Central memory CD4-positive, alpha-beta T cell (primary cell): ENCODE results near the gene PRRG2.
A peak's percentile ranks its signal among the peaks of the same experiment; 100 is the strongest.

Source experiments
- DNase-seq: peaks from one replicate; pipeline ENCODE4 v3.0.0; 2022
- total RNA-seq, 3 experiments: gene quantifications; one replicate each; lab custom pipeline; 2026; lab: John Stamatoyannopoulos, UW

The PRRG2 gene
- 0.38 to 2.5 (median 0.67) reads per million in 3 experiments for total RNA-seq

GRCh38 chr19:49581007-49581508, at the start of gene PRRG2:
Gene PRRG2, plus strand, starts transcription at chr19:49581316. Its CDS starts 1,904 bp downstream, at chr19:49583220.
- DNase-seq: no peak

GRCh38 chr19:49533551-49534488, 47.3 kb upstream of the PRRG2 start:
- peak; percentile 82 for DNase-seq

GRCh38 chr19:49534632-49535385, 46.3 kb upstream of the PRRG2 start:
- DNase-seq: no peak

GRCh38 chr19:49536921-49537462, 44.1 kb upstream of the PRRG2 start:
- no peak for DNase-seq

GRCh38 chr19:49538643-49539042, 42.5 kb upstream of the PRRG2 start:
- no peak for DNase-seq

GRCh38 chr19:49539192-49539952, 41.7 kb upstream of the PRRG2 start:
- DNase-seq: no peak

- no peak for DNase-seq
Observed at GRCh38 chr19:49541914-49542313, 39.2 kb upstream of the PRRG2 start.

GRCh38 chr19:49542446-49542845, 38.7 kb upstream of the PRRG2 start:
- DNase-seq: no peak

- no peak for DNase-seq
Observed at GRCh38 chr19:49543032-49543431, 38.1 kb upstream of the PRRG2 start.

- DNase-seq: no peak
Observed at GRCh38 chr19:49544154-49544553, 37.0 kb upstream of the PRRG2 start.

- DNase-seq: peak; percentile 75
Observed at GRCh38 chr19:49546825-49547565, 34.1 kb upstream of the PRRG2 start.

- DNase-seq: no peak
Observed at GRCh38 chr19:49549045-49549444, 32.1 kb upstream of the PRRG2 start.

- DNase-seq: no peak
Observed at GRCh38 chr19:49551531-49551930, 29.6 kb upstream of the PRRG2 start.

- peak; percentile 62 for DNase-seq
Observed at GRCh38 chr19:49552749-49553148, 28.4 kb upstream of the PRRG2 start.

- no peak for DNase-seq
Observed at GRCh38 chr19:49553451-49554271, 27.5 kb upstream of the PRRG2 start.

- peak; percentile 54 for DNase-seq
Observed at GRCh38 chr19:49554701-49555181, 26.4 kb upstream of the PRRG2 start.

- peak; percentile 82 for DNase-seq
Observed at GRCh38 chr19:49555600-49556411, 25.3 kb upstream of the PRRG2 start.

- no peak for DNase-seq
Observed at GRCh38 chr19:49556412-49557398, 24.4 kb upstream of the PRRG2 start.
